ENCODE measurements around the gene MALAT1. TPM values are rescaled to one million over a fixed set of nuclear protein-coding genes. Genes with fewer than 3 reads are reported as not detected.

Gene MALAT1
- total and polyA plus RNA-seq, 2 of the 13 experiments (the other 11 are each of a cell fraction or from before 2014, with no cell fraction given): 143 to 1,237 TPM

DNA sequence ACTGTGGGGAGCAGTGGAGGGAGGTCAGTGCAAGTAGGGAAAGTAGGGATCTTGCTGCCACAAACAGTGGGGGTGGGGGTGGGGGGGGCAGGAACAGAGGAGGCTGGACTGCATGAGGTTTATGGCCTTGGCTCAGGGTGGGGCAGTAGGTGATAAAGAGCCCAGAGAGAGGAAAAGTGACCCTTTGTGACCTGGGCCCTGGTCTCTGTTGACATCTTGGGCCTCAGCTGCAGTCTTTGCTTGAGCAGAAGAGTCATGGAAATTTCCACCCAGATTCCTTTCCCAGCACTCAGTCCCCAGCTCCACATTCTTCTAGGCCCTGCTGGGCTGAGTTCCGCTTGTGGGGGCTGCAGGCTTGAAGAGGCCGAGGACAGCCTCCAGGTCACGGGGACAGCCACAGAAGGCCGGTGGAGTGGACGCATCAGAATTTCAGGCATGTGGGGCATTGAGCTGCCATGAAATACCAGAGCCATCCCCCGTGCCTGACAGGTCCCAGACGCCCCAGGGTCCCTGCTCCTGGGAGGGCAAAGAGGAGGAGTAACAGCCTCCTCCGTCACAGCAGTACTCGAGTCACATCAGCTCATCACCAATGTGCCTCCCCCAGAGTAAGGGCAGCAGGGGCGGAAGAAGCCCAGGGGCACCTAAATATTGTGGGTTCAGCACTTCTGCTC lies 9.7 kb upstream of the MALAT1 start (continued):
- TF ChIP-seq GABPA (IDR thresholded peaks at IDR 0.05; ENCODE audit: low read depth, low read length) (no peak), GABPA (CRISPR knock-in tag; IDR thresholded peaks at IDR 0.05; ENCODE audit: low read depth) (peak; percentile 55; the same call in 1 of the 2 replicates), RFXANK (CRISPR knock-in tag; IDR thresholded peaks at IDR 0.05) (no peak), HOXA3 (CRISPR knock-in tag; IDR thresholded peaks at IDR 0.05) (peak; percentile 46), ZSCAN25 (CRISPR knock-in tag; IDR thresholded peaks at IDR 0.05) (0 out of 2 replicates have a peak, but pooled peaks have one; percentile 11), SMC3 (IDR thresholded peaks at IDR 0.05; ENCODE audit: low read length) (no peak), ZNF580 (CRISPR knock-in tag; IDR thresholded peaks at IDR 0.05; ENCODE audit: borderline replicate concordance, low read depth) (no peak), CCDC6 (CRISPR knock-in tag; IDR thresholded peaks at IDR 0.05) (peak; percentile 13; the same call in 1 of the 2 replicates), ZNF263 (CRISPR knock-in tag; IDR thresholded peaks at IDR 0.05) (peak; percentile 46; the same call in 1 of the 2 replicates), ZBTB39 (CRISPR knock-in tag; IDR thresholded peaks at IDR 0.05) (peak; percentile 80; the same call in 1 of the 2 replicates), SPEN (CRISPR knock-in tag; IDR thresholded peaks at IDR 0.05; ENCODE audit: low read depth) (peak; percentile 5; the same call in 1 of the 2 replicates), TARDBP (CRISPR knock-in tag; IDR thresholded peaks at IDR 0.05) (peak; percentile 70; the same call in 1 of the 2 replicates), REL (CRISPR knock-in tag; conservative IDR thresholded peaks at IDR 0.05) (0 out of 2 replicates have a peak, but pooled peaks have one; percentile 10), SOX5 (CRISPR knock-in tag; IDR thresholded peaks at IDR 0.05; ENCODE audit: borderline replicate concordance) (peak; percentile 13; the same call in 1 of the 2 replicates), AHDC1 (CRISPR knock-in tag; IDR thresholded peaks at IDR 0.05; ENCODE audit: borderline replicate concordance) (0 out of 2 replicates have a peak, but pooled peaks have one; percentile 21), CSRNP2 (CRISPR knock-in tag; conservative IDR thresholded peaks at IDR 0.05; ENCODE audit: low read depth) (no peak), FOXC1 (CRISPR knock-in tag; IDR thresholded peaks at IDR 0.05; ENCODE audit: borderline replicate concordance) (no peak), ATF7-NPFF (CRISPR knock-in tag; IDR thresholded peaks at IDR 0.05; ENCODE audit: low read depth) (peak; percentile 19; the same call in 1 of the 2 replicates), ZNF878 (CRISPR knock-in tag; IDR thresholded peaks at IDR 0.05) (0 out of 2 replicates have a peak, but pooled peaks have one; percentile 57), ZNF205 (CRISPR knock-in tag; IDR thresholded peaks at IDR 0.05) (no peak), ZBTB7A (CRISPR knock-in tag; IDR thresholded peaks at IDR 0.05) (peak; percentile 52)

Data from HepG2 (cell line).